Upper lobe of right lung (tissue), 1 donor: ENCODE results near the gene GPRC5C. TPM values are rescaled to one million over a fixed set of nuclear protein-coding genes. Genes with fewer than 3 reads are reported as not detected.

ENCODE experiments used
- ATAC-seq: fragments of 200-7000 bp; cut with Tn5 transposase; one replicate; pipeline ENCODE4 v1.9.1; 2020; ENCODE audit warnings: mild to moderate bottlenecking, moderate library complexity
- DNase-seq: peaks from one replicate; pipeline ENCODE4 v3.0.0-alpha.2; 2020
- H3K27ac ChIP-seq: fragments of 200-600 bp; one replicate; pipeline ENCODE4 v1.8.0; 2022
- H3K27me3 ChIP-seq: fragments of 200-600 bp; one replicate; pipeline ENCODE4 v1.8.0; 2022; ENCODE audit warnings: mild to moderate bottlenecking
- H3K36me3 ChIP-seq: fragments of 200-600 bp; one replicate; pipeline ENCODE4 v1.8.0; 2022
- H3K4me1 ChIP-seq: fragments of 200-600 bp; one replicate; pipeline ENCODE4 v1.8.0; 2022
- H3K4me3 ChIP-seq: fragments of 200-600 bp; one replicate; pipeline ENCODE4 v1.8.0; 2022; ENCODE audit warnings: mild to moderate bottlenecking
- H3K9me3 ChIP-seq: fragments of 200-600 bp; one replicate; pipeline ENCODE4 v1.8.0; 2022
- intact Hi-C: fragments of 100-400 bp; cut with DNase I; formaldehyde crosslinking; loops from one replicate; pipeline ENCODE4 v1.11.0; 2022
- total RNA-seq: library from RNA; stranded (reverse); fragmentation: NEBNext Ultra II Directional; extraction: Animal tissue kit (Norgen Biotek cat#: 25700); gene quantifications from one replicate; pipeline ENCODE4 v1.2.1, GENCODE V29; 2021
- TF ChIP-seq, protein P1 (sequence below): fragments of 200-600 bp; IDR thresholded peaks from one replicate; pipeline ENCODE4 v1.8.0; 2022; ENCODE audit warnings: antibody characterized with exemption
- donor health status: DM: no; HTN: yes; CAD: no; lungs with severe emphysema.

GPRC5C gene
- total RNA-seq, 1 donor from 2014 or later: 48.6 TPM

DNA sequence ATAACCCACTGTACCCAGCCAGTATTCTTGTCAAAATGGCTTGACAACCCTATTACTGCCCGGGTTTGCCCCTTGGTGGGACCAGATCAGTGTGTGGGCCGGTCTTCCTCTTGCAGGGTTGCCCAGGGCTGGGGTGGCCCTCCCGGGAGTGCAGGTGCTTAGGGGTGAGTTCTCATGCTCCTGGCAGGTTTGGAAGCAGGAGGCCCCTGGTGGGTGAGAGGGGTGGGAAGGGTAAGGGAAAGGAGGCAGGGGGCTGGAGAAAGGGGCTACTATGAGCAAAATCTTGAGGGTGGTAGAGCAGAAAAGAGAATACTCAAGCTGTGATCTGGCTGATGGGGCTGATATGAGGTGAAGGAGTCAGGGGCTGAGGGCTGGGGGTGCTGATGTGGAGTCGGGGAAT is 41.0 kb downstream of the GPRC5C start:
- intact Hi-C loops: no loop called here

DNA sequence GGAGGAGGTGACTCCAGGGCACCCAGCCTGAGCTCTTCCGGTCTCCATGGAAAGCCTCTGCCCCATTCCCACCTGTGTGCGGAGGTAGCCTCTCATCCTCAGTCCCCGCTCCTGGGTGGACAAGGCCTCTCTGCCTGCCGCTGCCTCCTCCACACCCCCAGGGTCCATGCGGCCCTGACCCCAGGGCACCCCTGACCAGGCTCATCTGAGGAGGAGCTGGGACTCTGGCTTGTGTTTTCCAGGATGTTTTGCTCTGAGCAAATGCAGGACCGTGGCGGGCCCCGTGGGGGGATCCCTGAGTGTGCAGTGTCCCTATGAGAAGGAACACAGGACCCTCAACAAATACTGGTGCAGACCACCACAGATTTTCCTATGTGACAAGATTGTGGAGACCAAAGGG is 41.4 kb downstream of the GPRC5C start:
- ATAC-seq (no peak), DNase-seq (no peak)
- Histone ChIP-seq H3K27me3 (peaks cover 10% of the 10 kb centered on the region), H3K9me3 (no peaks in the 10 kb centered on the region), H3K4me1 (peaks cover 4% of the 10 kb centered on the region), H3K4me3 (no peak overlapping the region), H3K27ac (no peak overlapping the region), H3K36me3 (no peaks in the 10 kb centered on the region)
- TF ChIP-seq, protein P1, sequence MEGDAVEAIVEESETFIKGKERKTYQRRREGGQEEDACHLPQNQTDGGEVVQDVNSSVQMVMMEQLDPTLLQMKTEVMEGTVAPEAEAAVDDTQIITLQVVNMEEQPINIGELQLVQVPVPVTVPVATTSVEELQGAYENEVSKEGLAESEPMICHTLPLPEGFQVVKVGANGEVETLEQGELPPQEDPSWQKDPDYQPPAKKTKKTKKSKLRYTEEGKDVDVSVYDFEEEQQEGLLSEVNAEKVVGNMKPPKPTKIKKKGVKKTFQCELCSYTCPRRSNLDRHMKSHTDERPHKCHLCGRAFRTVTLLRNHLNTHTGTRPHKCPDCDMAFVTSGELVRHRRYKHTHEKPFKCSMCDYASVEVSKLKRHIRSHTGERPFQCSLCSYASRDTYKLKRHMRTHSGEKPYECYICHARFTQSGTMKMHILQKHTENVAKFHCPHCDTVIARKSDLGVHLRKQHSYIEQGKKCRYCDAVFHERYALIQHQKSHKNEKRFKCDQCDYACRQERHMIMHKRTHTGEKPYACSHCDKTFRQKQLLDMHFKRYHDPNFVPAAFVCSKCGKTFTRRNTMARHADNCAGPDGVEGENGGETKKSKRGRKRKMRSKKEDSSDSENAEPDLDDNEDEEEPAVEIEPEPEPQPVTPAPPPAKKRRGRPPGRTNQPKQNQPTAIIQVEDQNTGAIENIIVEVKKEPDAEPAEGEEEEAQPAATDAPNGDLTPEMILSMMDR: no peak
- intact Hi-C loops: no loop called here

More for the DNA sequence above, 41.0 kb downstream of the GPRC5C start:
- no peak for DNase-seq
- no peak for ATAC-seq
- H3K4me1 ChIP-seq: peaks cover 3% of the 10 kb centered on the region
- H3K27ac ChIP-seq: no peak overlapping the region
- TF ChIP-seq, protein P1: no peak
- H3K4me3 ChIP-seq: no peak overlapping the region
- peaks cover 14% of the 10 kb centered on the region for H3K27me3 ChIP-seq
- H3K36me3 ChIP-seq: no peaks in the 10 kb centered on the region
- H3K9me3 ChIP-seq: no peaks in the 10 kb centered on the region

DNA sequence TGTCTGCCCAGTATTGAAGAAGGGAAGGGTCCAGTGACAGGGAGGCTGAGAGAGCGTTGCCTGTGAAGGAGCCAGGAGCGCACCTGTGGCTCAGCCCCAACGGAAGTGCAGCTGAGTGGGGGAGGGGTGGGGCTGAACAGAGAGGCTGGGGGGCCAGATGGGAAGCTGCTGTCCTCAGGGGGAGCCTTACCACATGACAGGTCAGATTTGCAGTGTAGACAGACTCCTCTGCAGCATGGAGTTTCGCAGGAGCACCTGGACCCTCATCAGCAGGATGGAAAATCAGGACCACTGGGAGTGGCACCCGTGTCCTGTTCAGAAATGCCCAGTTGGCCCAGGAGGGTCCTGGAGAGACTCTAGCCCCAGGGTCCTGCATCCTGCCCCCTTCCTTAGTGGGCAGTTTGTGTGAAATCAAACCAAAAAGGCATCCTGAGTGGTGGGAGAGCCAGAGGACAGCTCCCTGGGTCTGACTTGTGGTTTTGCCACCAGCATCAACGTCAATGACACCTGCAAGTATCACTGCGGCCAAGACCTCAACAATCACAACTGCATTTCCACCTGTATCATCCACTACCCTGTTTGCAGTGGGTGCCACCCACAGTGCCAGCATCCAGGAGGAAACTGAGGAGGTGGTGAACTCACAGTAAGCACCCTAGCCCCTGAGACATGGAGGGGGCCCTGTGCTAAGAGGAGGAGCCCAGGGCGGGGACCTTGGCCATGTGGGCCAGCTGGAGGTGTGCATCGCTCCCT is 42.3 kb downstream of the GPRC5C start:
- H3K4me1 ChIP-seq: peaks cover 4% of the 10 kb centered on the region

DNA sequence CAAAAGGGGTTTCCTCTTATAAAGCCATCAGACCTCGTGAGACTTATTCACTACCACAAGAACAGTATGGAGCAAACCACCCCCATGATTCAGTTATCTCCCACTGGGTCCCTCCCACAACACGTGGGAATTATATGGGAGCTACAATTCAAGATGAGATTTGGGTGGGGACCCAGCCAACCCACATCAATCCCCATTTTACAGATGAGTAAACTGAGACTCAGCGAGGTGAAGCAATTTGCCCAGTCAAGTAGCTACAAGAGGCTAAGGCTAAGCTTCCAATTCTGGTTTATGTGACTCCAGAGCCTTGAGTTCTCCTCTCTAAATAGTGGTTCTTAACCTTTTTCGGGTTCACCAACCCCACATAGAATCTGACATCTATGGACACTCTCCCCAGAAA is 43.3 kb downstream of the GPRC5C start:
- ATAC-seq (no peak), DNase-seq (no peak)
- no peak overlapping the region for H3K4me3 ChIP-seq
- H3K27ac ChIP-seq: no peak overlapping the region
- H3K36me3 ChIP-seq: no peaks in the 10 kb centered on the region
- H3K4me1 ChIP-seq: peaks cover 4% of the 10 kb centered on the region
- H3K27me3 ChIP-seq: peaks cover 5% of the 10 kb centered on the region
- TF ChIP-seq, protein P1: no peak
- intact Hi-C loops: no loop called here
- no peaks in the 10 kb centered on the region for H3K9me3 ChIP-seq

More for the DNA sequence above, 42.3 kb downstream of the GPRC5C start:
- TF ChIP-seq, protein P1: no peak
- DNase-seq: no peak
- no peak overlapping the region for H3K27ac ChIP-seq
- H3K4me3 ChIP-seq: no peak overlapping the region
- intact Hi-C loops: no loop called here
- H3K27me3 ChIP-seq: peaks cover 5% of the 10 kb centered on the region
- no peaks in the 10 kb centered on the region for H3K36me3 ChIP-seq
- no peaks in the 10 kb centered on the region for H3K9me3 ChIP-seq
- no peak for ATAC-seq

DNA sequence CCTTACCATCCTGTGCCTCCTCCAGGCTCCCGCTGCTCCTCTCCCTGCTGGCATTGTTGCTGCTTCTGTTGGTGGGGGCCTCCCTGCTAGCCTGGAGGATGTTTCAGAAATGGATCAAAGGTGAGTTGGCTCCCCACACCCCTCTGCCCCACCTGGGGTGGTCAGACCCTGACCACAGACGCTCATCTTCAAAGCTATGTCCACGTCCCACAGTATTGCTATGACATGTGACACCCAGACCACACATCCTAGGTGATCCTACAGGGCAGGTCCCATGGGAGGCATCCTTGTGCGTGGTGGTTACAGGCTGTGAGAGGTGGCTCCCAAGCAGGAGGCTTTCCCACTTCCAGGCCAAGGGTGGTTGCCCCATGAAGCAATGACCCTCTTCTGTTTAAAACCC is 45.5 kb downstream of the GPRC5C start:
- Histone ChIP-seq H3K9me3 (no peaks in the 10 kb centered on the region), H3K36me3 (no peaks in the 10 kb centered on the region), H3K27me3 (no peaks in the 10 kb centered on the region), H3K4me3 (no peak overlapping the region), H3K4me1 (peaks cover 4% of the 10 kb centered on the region), H3K27ac (no peak overlapping the region)
- intact Hi-C loops: no loop called here
- DNase-seq (no peak), ATAC-seq (no peak)
- TF ChIP-seq, protein P1: no peak
